ENCODE results near the gene CDH7. TPM values are rescaled to one million over a fixed set of nuclear protein-coding genes. Genes with fewer than 3 reads are reported as not detected.

The CDH7 gene
- under 1 TPM in 1 of 2 donors, not detected in 1; under 0.01 TPM for polyA plus RNA-seq

GRCh38 chr18:65750389-65751154 is at the start of gene CDH7:
CDH7 (plus strand) TSS chr18:65751012; CDS start chr18:65762843, 11,831 bp downstream.
- Histone ChIP-seq H3K27me3 (ENCODE audit: control insufficient read depth in 1 of 2, insufficient read depth in 2 of 2, low read length in 2 of 2) (peaks cover 0 to 5% of the 10 kb centered on the region in 2 donors), H3K36me3 (ENCODE audit: control insufficient read depth in 2 of 2, insufficient read depth in 2 of 2, low read length in 1 of 2) (no peaks in the 10 kb centered on the region), H3K27ac (ENCODE audit: low read depth in 2 of 2, low read length in 1 of 2) (no peak within 1 kb of the TSS), H3K4me3 (ENCODE audit: low read depth in 1 of 2, low read length in 2 of 2) (peak within 1 kb of the TSS in 1 of 2 donors; percentile 7), H3K4me1 (ENCODE audit: control insufficient read depth in 2 of 2, insufficient read depth in 2 of 2, low read length in 1 of 2) (peaks cover 0 to 6% of the 10 kb centered on the region in 2 donors), H3K9me3 (ENCODE audit: control insufficient read depth in 2 of 2, insufficient read depth in 1 of 2, low read depth in 1 of 2, low read length in 1 of 2) (peaks cover 0 to 4% of the 10 kb centered on the region in 2 donors)
- 3 to 6% methylated on average over 77 to 85 of the region's 85 CpGs for WGBS, 2 donors

- Histone ChIP-seq H3K27me3 (ENCODE audit: control insufficient read depth in 1 of 2, insufficient read depth in 2 of 2, low read length in 2 of 2) (no peaks in the 10 kb centered on the region), H3K4me1 (ENCODE audit: control insufficient read depth in 2 of 2, insufficient read depth in 2 of 2, low read length in 1 of 2) (no peaks in the 10 kb centered on the region), H3K9me3 (ENCODE audit: control insufficient read depth in 2 of 2, insufficient read depth in 1 of 2, low read depth in 1 of 2, low read length in 1 of 2) (peaks cover 0 to 7% of the 10 kb centered on the region in 2 donors), H3K4me3 (ENCODE audit: low read depth in 1 of 2, low read length in 2 of 2) (no peak overlapping the region), H3K36me3 (ENCODE audit: control insufficient read depth in 2 of 2, insufficient read depth in 2 of 2, low read length in 1 of 2) (no peaks in the 10 kb centered on the region), H3K27ac (ENCODE audit: low read depth in 2 of 2, low read length in 1 of 2) (no peak overlapping the region)
- WGBS, 2 donors: 61 to 74% methylated on average over 1 of the region's 1 CpG
These were observed 46.8 kb upstream of the CDH7 start for GRCh38 chr18:65704046-65704445.

DNA sequence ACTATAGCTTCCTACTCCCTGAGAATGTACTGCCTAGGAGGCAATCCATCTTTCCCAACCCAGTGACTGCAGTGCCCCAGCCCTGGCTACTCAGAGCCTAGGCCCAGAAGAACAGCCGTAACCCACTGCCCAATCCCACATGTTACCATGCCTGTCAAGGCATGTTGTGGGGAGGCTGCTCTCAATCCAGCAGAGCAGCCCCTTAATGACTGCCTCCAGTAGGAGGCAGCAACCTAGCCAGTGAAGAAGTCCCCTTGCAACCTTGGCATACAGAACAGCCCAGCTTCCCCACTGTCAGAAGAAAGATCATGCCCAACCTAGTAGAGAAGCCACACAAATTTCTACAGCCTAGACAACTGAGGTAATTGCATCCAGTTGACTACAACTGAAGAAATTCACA is 44.2 kb upstream of the CDH7 start:
- Histone ChIP-seq H3K27me3 (ENCODE audit: control insufficient read depth in 1 of 2, insufficient read depth in 2 of 2, low read length in 2 of 2) (no peaks in the 10 kb centered on the region), H3K4me3 (ENCODE audit: low read depth in 1 of 2, low read length in 2 of 2) (no peak overlapping the region), H3K27ac (ENCODE audit: low read depth in 2 of 2, low read length in 1 of 2) (no peak overlapping the region), H3K4me1 (ENCODE audit: control insufficient read depth in 2 of 2, insufficient read depth in 2 of 2, low read length in 1 of 2) (no peaks in the 10 kb centered on the region), H3K36me3 (ENCODE audit: control insufficient read depth in 2 of 2, insufficient read depth in 2 of 2, low read length in 1 of 2) (no peaks in the 10 kb centered on the region), H3K9me3 (ENCODE audit: control insufficient read depth in 2 of 2, insufficient read depth in 1 of 2, low read depth in 1 of 2, low read length in 1 of 2) (peaks cover 0 to 7% of the 10 kb centered on the region in 2 donors)
- 43 to 93% methylated on average over 1 of the region's 1 CpG for WGBS, 2 donors

GRCh38 chr18:65711493-65711892 is 39.3 kb upstream of the CDH7 start:
- Histone ChIP-seq H3K4me1 (ENCODE audit: control insufficient read depth in 2 of 2, insufficient read depth in 2 of 2, low read length in 1 of 2) (no peaks in the 10 kb centered on the region), H3K27me3 (ENCODE audit: control insufficient read depth in 1 of 2, insufficient read depth in 2 of 2, low read length in 2 of 2) (no peaks in the 10 kb centered on the region)
- WGBS, 2 donors: 25 to 42% methylated on average over 1 of the region's 1 CpG

GRCh38 chr18:65721619-65722018 is 29.2 kb upstream of the CDH7 start:
- Histone ChIP-seq H3K27ac (ENCODE audit: low read depth in 2 of 2, low read length in 1 of 2) (no peak overlapping the region), H3K4me1 (ENCODE audit: control insufficient read depth in 2 of 2, insufficient read depth in 2 of 2, low read length in 1 of 2) (no peaks in the 10 kb centered on the region), H3K36me3 (ENCODE audit: control insufficient read depth in 2 of 2, insufficient read depth in 2 of 2, low read length in 1 of 2) (no peaks in the 10 kb centered on the region), H3K9me3 (ENCODE audit: control insufficient read depth in 2 of 2, insufficient read depth in 1 of 2, low read depth in 1 of 2, low read length in 1 of 2) (no peaks in the 10 kb centered on the region), H3K27me3 (ENCODE audit: control insufficient read depth in 1 of 2, insufficient read depth in 2 of 2, low read length in 2 of 2) (no peaks in the 10 kb centered on the region), H3K4me3 (ENCODE audit: low read depth in 1 of 2, low read length in 2 of 2) (no peak overlapping the region)
- WGBS, 2 donors: 58 to 68% methylated on average over 3 of the region's 3 CpGs

More at GRCh38 chr18:65711493-65711892, 39.3 kb upstream of the CDH7 start:
- H3K27ac ChIP-seq (ENCODE audit: low read depth in 2 of 2, low read length in 1 of 2): no peak overlapping the region
- no peak overlapping the region for H3K4me3 ChIP-seq (ENCODE audit: low read depth in 1 of 2, low read length in 2 of 2)
- no peaks in the 10 kb centered on the region for H3K36me3 ChIP-seq (ENCODE audit: control insufficient read depth in 2 of 2, insufficient read depth in 2 of 2, low read length in 1 of 2)
- peaks cover 0 to 5% of the 10 kb centered on the region in 2 donors for H3K9me3 ChIP-seq (ENCODE audit: control insufficient read depth in 2 of 2, insufficient read depth in 1 of 2, low read depth in 1 of 2, low read length in 1 of 2)

DNA sequence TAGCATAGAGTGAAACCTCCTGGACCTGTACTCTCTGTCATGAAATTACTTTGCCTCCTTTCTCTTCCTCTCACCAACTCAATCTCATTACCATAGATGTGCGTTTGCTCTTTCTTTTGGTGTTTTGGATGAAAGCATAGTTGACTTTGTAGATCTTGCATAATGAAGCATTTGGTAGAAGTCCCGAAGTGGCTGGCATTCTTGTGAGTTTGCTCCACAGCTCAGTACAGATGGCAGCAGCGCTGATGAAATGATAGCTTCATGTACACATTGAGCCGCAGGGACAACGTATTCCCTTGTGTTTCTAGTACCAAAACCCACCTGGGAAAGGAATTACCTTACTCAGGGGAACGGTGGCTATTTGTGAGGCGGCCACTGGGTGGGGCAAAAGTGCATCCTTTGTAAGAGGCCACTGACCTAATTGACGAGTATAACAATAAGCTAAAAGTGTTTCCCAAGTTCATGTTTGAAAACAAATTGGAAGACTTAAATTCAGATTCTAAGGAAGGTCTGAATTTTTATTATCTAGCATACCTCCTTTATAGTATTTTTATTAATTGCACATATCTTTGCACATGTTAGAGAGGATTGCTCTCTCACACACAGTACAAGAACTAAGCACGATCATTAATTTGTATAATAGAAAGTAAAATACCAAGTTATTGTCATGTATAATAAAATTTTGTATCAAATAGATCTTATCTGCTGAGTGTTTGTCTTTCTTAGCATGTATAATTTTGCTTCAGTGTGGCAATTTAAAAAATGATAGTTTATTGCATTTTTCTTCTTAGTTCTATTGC is 25.4 kb upstream of the CDH7 start:
- no peak overlapping the region for H3K27ac ChIP-seq (ENCODE audit: low read depth in 2 of 2, low read length in 1 of 2)
- no peaks in the 10 kb centered on the region for H3K36me3 ChIP-seq (ENCODE audit: control insufficient read depth in 2 of 2, insufficient read depth in 2 of 2, low read length in 1 of 2)
- no peaks in the 10 kb centered on the region for H3K9me3 ChIP-seq (ENCODE audit: control insufficient read depth in 2 of 2, insufficient read depth in 1 of 2, low read depth in 1 of 2, low read length in 1 of 2)
- no peaks in the 10 kb centered on the region for H3K27me3 ChIP-seq (ENCODE audit: control insufficient read depth in 1 of 2, insufficient read depth in 2 of 2, low read length in 2 of 2)
- 24 to 28% methylated on average over 9 of the region's 9 CpGs for WGBS, 2 donors
- H3K4me1 ChIP-seq (ENCODE audit: control insufficient read depth in 2 of 2, insufficient read depth in 2 of 2, low read length in 1 of 2): no peaks in the 10 kb centered on the region
- H3K4me3 ChIP-seq (ENCODE audit: low read depth in 1 of 2, low read length in 2 of 2): no peak overlapping the region

- H3K9me3 ChIP-seq (ENCODE audit: control insufficient read depth in 2 of 2, insufficient read depth in 1 of 2, low read depth in 1 of 2, low read length in 1 of 2): no peaks in the 10 kb centered on the region
- no peaks in the 10 kb centered on the region for H3K27me3 ChIP-seq (ENCODE audit: control insufficient read depth in 1 of 2, insufficient read depth in 2 of 2, low read length in 2 of 2)
- 67 to 78% methylated on average over 3 of the region's 3 CpGs for WGBS, 2 donors
These were observed 15.7 kb upstream of the CDH7 start for GRCh38 chr18:65735155-65735554.

GRCh38 chr18:65737471-65737955 is 13.3 kb upstream of the CDH7 start:
- no peaks in the 10 kb centered on the region for H3K9me3 ChIP-seq (ENCODE audit: control insufficient read depth in 2 of 2, insufficient read depth in 1 of 2, low read depth in 1 of 2, low read length in 1 of 2)
- H3K4me3 ChIP-seq (ENCODE audit: low read depth in 1 of 2, low read length in 2 of 2): no peak overlapping the region
- WGBS, 2 donors: 42 to 50% methylated on average over 2 of the region's 2 CpGs
- H3K4me1 ChIP-seq (ENCODE audit: control insufficient read depth in 2 of 2, insufficient read depth in 2 of 2, low read length in 1 of 2): no peaks in the 10 kb centered on the region
- H3K27me3 ChIP-seq (ENCODE audit: control insufficient read depth in 1 of 2, insufficient read depth in 2 of 2, low read length in 2 of 2): no peaks in the 10 kb centered on the region
- H3K27ac ChIP-seq (ENCODE audit: low read depth in 2 of 2, low read length in 1 of 2): no peak overlapping the region
- no peaks in the 10 kb centered on the region for H3K36me3 ChIP-seq (ENCODE audit: control insufficient read depth in 2 of 2, insufficient read depth in 2 of 2, low read length in 1 of 2)

More at GRCh38 chr18:65735155-65735554, 15.7 kb upstream of the CDH7 start:
- no peak overlapping the region for H3K4me3 ChIP-seq (ENCODE audit: low read depth in 1 of 2, low read length in 2 of 2)
- H3K4me1 ChIP-seq (ENCODE audit: control insufficient read depth in 2 of 2, insufficient read depth in 2 of 2, low read length in 1 of 2): no peaks in the 10 kb centered on the region
- H3K36me3 ChIP-seq (ENCODE audit: control insufficient read depth in 2 of 2, insufficient read depth in 2 of 2, low read length in 1 of 2): no peaks in the 10 kb centered on the region
- no peak overlapping the region for H3K27ac ChIP-seq (ENCODE audit: low read depth in 2 of 2, low read length in 1 of 2)

DNA sequence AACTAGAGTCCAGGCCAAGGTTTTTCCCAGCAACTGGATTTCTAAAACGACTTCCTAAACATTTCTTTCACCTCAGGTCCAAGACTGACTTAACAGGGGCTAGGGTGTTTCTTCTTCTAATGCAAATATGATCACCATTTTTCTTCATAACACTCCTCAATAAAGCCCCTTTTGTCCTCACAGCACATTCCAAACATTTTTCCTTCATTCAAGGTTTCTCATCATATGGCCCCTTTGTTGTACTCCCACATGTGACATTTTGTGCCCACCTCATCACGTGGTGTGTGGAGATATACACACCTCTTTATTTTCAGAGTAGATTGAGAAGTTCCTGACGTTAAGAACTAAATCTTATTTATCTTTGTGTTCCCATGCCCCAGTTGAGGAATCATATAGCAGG is 3.9 kb upstream of the CDH7 start:
- Histone ChIP-seq H3K9me3 (ENCODE audit: control insufficient read depth in 2 of 2, insufficient read depth in 1 of 2, low read depth in 1 of 2, low read length in 1 of 2) (peaks cover 0 to 4% of the 10 kb centered on the region in 2 donors), H3K4me3 (ENCODE audit: low read depth in 1 of 2, low read length in 2 of 2) (no peak overlapping the region), H3K27me3 (ENCODE audit: control insufficient read depth in 1 of 2, insufficient read depth in 2 of 2, low read length in 2 of 2) (peaks cover 0 to 5% of the 10 kb centered on the region in 2 donors), H3K4me1 (ENCODE audit: control insufficient read depth in 2 of 2, insufficient read depth in 2 of 2, low read length in 1 of 2) (peaks cover 0 to 6% of the 10 kb centered on the region in 2 donors), H3K36me3 (ENCODE audit: control insufficient read depth in 2 of 2, insufficient read depth in 2 of 2, low read length in 1 of 2) (no peaks in the 10 kb centered on the region), H3K27ac (ENCODE audit: low read depth in 2 of 2, low read length in 1 of 2) (no peak overlapping the region)
- WGBS, 2 donors: 54 to 60% methylated on average over 3 of the region's 3 CpGs

Data from esophagus (tissue), 2 donors.